HEK293 (cell line): ENCODE data around the gene C1orf94.

Experiments
- CTCF ChIA-PET: fragments of 350-600 bp; formaldehyde crosslinking; extraction: SDS; loops from one replicate; lab custom pipeline; 2021; ENCODE audit warnings: antibody characterized with exemption; lab: Yijun Ruan, JAX
- POLR2A ChIA-PET: fragments of 300-600 bp; formaldehyde crosslinking; extraction: SDS; loops from one replicate; lab custom pipeline; 2020; ENCODE audit warnings: antibody characterized with exemption, inconsistent platforms; lab: Yijun Ruan, JAX
- H3K27ac ChIP-seq: fragments of 200-500 bp; sonication (Bioruptor generic); 2 replicates; pipeline ENCODE4 v1.5.1; 2014; ENCODE audit warnings: low read depth, low read length, control low read depth, inconsistent platforms; ENCODE audit errors: extremely low read depth
- H3K36me3 ChIP-seq, 2 experiments: fragments of 200-500 bp in 1 of 2; sonication (Bioruptor generic) in 1 of 2; 1 replicate in 1 of 2; 2 replicates in 1 of 2; pipeline ENCODE4 v1.5.1; 2014 to 2017; ENCODE audit warnings: inconsistent platforms in 2 of 2, low read length in 2 of 2; ENCODE audit not compliant: control insufficient read depth in 2 of 2, insufficient read depth in 1 of 2
- H3K4me1 ChIP-seq: fragments of 200-500 bp; sonication (Bioruptor generic); 2 replicates; pipeline ENCODE4 v1.5.1; 2014; ENCODE audit warnings: mild to moderate bottlenecking, low read length, inconsistent platforms; ENCODE audit not compliant: control insufficient read depth, insufficient read depth
- H3K4me3 ChIP-seq: 2 replicates; pipeline ENCODE4 v1.5.1; 2011; ENCODE audit warnings: low read depth, mild to moderate bottlenecking, control low read depth, low read length, moderate library complexity
- H3K9me3 ChIP-seq: fragments of 200-500 bp; sonication (Bioruptor generic); 2 replicates; pipeline ENCODE4 v1.5.1; 2014; ENCODE audit warnings: low read depth, low read length, inconsistent platforms; ENCODE audit not compliant: control insufficient read depth, insufficient read depth
- EGR2 ChIP-seq: fragments of 450-650 bp; formaldehyde crosslinking; IDR thresholded peaks from 2 replicates; pipeline ENCODE4 v1.5.1; 2016; ENCODE audit warnings: low read depth, missing biosample characterization, missing genetic modification characterization
- SCRT1 ChIP-seq: fragments of 450-650 bp; formaldehyde crosslinking; IDR thresholded peaks from 2 replicates; pipeline ENCODE4 v1.5.1; 2016; ENCODE audit warnings: missing biosample characterization, missing genetic modification characterization, borderline replicate concordance
- SETDB1 ChIP-seq: IDR thresholded peaks from one replicate; pipeline ENCODE4 v1.6.1; 2017; ENCODE audit warnings: mild to moderate bottlenecking, low read length, moderate library complexity, mixed read lengths; ENCODE audit not compliant: insufficient read length
- TCF7L2 ChIP-seq: IDR thresholded peaks from 2 replicates; pipeline ENCODE4 v1.6.1; 2011; ENCODE audit warnings: low read depth, mild to moderate bottlenecking, inconsistent platforms, low read length, moderate library complexity, borderline replicate concordance
- YY1 ChIP-seq: fragments of 450-650 bp; formaldehyde crosslinking; IDR thresholded peaks from 2 replicates; pipeline ENCODE4 v1.5.1; 2018; ENCODE audit warnings: missing biosample characterization, missing genetic modification characterization
- ZBTB8A ChIP-seq: fragments of 450-650 bp; formaldehyde crosslinking; IDR thresholded peaks from 2 replicates; pipeline ENCODE4 v1.5.1; 2016; ENCODE audit warnings: missing biosample characterization, missing genetic modification characterization
- ZNF157 ChIP-seq: fragments of 450-650 bp; formaldehyde crosslinking; IDR thresholded peaks from 2 replicates; pipeline ENCODE4 v1.5.1; 2016; ENCODE audit warnings: missing biosample characterization, missing genetic modification characterization
- ZNF335 ChIP-seq: fragments of 450-650 bp; formaldehyde crosslinking; conservative IDR thresholded peaks from 2 replicates; pipeline ENCODE4 v1.5.1; 2016; ENCODE audit warnings: missing biosample characterization, missing genetic modification characterization
- ZNF341 ChIP-seq: fragments of 450-650 bp; formaldehyde crosslinking; IDR thresholded peaks from 2 replicates; pipeline ENCODE4; 2016; ENCODE audit warnings: low read depth, missing biosample characterization, missing genetic modification characterization
- ZNF350 ChIP-seq: fragments of 450-650 bp; formaldehyde crosslinking; IDR thresholded peaks from 2 replicates; pipeline ENCODE4 v1.5.0; 2017; ENCODE audit warnings: missing biosample characterization, mild to moderate bottlenecking, missing genetic modification characterization
- ZNF423 ChIP-seq: fragments of 450-650 bp; formaldehyde crosslinking; IDR thresholded peaks from 2 replicates; pipeline ENCODE4 v1.5.1; 2016; ENCODE audit warnings: missing biosample characterization, missing genetic modification characterization
- ZNF514 ChIP-seq: fragments of 450-650 bp; formaldehyde crosslinking; IDR thresholded peaks from 2 replicates; pipeline ENCODE4 v1.5.1; 2016; ENCODE audit warnings: missing biosample characterization, missing genetic modification characterization
- ZNF518A ChIP-seq: fragments of 450-650 bp; formaldehyde crosslinking; conservative IDR thresholded peaks from 2 replicates; pipeline ENCODE4 v1.5.1; 2016; ENCODE audit warnings: low read depth, missing biosample characterization, missing genetic modification characterization
- ZNF580 ChIP-seq: fragments of 450-650 bp; formaldehyde crosslinking; IDR thresholded peaks from 2 replicates; pipeline ENCODE4 v1.5.1; 2016; ENCODE audit warnings: missing biosample characterization, missing genetic modification characterization
- ZNF600 ChIP-seq: fragments of 450-650 bp; formaldehyde crosslinking; IDR thresholded peaks from 2 replicates; pipeline ENCODE4 v1.5.1; 2016; ENCODE audit warnings: missing biosample characterization, missing genetic modification characterization
- ZNF629 ChIP-seq: fragments of 450-650 bp; formaldehyde crosslinking; IDR thresholded peaks from 2 replicates; pipeline ENCODE4 v1.5.1; 2017; ENCODE audit warnings: missing biosample characterization, missing genetic modification characterization
- ZNF792 ChIP-seq: fragments of 450-650 bp; formaldehyde crosslinking; IDR thresholded peaks from 2 replicates; pipeline ENCODE4 v1.5.1; 2016; ENCODE audit warnings: missing biosample characterization, missing genetic modification characterization
- ZSCAN30 ChIP-seq: fragments of 450-650 bp; IDR thresholded peaks from 2 replicates; pipeline ENCODE4 v1.5.1; 2018; ENCODE audit warnings: missing biosample characterization, mild to moderate bottlenecking, missing genetic modification characterization, moderate library complexity
- TF ChIP-seq, protein P1 (sequence below): fragments of 450-650 bp; formaldehyde crosslinking; IDR thresholded peaks from 2 replicates; pipeline ENCODE4 v1.5.1; 2016; ENCODE audit warnings: missing biosample characterization, missing genetic modification characterization
- TF ChIP-seq, protein P2 (sequence below): fragments of 450-650 bp; formaldehyde crosslinking; IDR thresholded peaks from 2 replicates; pipeline ENCODE4 v1.5.1; 2016; ENCODE audit warnings: missing biosample characterization, missing genetic modification characterization

Gene C1orf94

GRCh38 chr1:34155860-34156259, 20.8 kb upstream of the C1orf94 start:
- Histone ChIP-seq H3K9me3 (no peaks in the 10 kb centered on the region), H3K27ac (no peak overlapping the region), H3K4me1 (no peaks in the 10 kb centered on the region), H3K4me3 (no peak overlapping the region), H3K36me3 (no peaks in the 10 kb centered on the region)
- ChIA-PET CTCF (no interaction called here), POLR2A (no interaction called here)
- TF ChIP-seq ZNF792 (no peak), ZNF518A (no peak), ZNF580 (tag by site-specific recombination) (no peak), SETDB1 (no peak), YY1 (tag by site-specific recombination) (no peak), ZNF157 (no peak), ZNF423 (no peak), ZSCAN30 (tag by site-specific recombination) (no peak), TCF7L2 (no peak), ZNF341 (tag by site-specific recombination) (no peak), ZNF600 (tag by site-specific recombination) (no peak), ZNF335 (tag by site-specific recombination) (no peak), SCRT1 (tag by site-specific recombination) (no peak), ZBTB8A (no peak), EGR2 (tag by site-specific recombination) (no peak), ZNF629 (tag by site-specific recombination) (no peak)
- TF ChIP-seq, protein P1, sequence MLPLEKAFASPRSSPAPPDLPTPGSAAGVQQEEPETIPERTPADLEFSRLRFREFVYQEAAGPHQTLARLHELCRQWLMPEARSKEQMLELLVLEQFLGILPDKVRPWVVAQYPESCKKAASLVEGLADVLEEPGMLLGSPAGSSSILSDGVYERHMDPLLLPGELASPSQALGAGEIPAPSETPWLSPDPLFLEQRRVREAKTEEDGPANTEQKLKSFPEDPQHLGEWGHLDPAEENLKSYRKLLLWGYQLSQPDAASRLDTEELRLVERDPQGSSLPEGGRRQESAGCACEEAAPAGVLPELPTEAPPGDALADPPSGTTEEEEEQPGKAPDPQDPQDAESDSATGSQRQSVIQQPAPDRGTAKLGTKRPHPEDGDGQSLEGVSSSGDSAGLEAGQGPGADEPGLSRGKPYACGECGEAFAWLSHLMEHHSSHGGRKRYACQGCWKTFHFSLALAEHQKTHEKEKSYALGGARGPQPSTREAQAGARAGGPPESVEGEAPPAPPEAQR: no peak
- TF ChIP-seq, protein P2, sequence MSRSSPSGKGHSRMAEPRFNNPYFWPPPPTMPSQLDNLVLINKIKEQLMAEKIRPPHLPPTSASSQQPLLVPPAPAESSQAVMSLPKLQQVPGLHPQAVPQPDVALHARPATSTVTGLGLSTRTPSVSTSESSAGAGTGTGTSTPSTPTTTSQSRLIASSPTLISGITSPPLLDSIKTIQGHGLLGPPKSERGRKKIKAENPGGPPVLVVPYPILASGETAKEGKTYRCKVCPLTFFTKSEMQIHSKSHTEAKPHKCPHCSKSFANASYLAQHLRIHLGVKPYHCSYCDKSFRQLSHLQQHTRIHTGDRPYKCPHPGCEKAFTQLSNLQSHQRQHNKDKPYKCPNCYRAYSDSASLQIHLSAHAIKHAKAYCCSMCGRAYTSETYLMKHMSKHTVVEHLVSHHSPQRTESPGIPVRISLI (tag by site-specific recombination): no peak

GRCh38 chr1:34156739-34157138, 20.0 kb upstream of the C1orf94 start:
- no peak for TF ChIP-seq EGR2 (tag by site-specific recombination)
- TF ChIP-seq ZNF514 (tag by site-specific recombination): no peak
- TF ChIP-seq ZNF350 (tag by site-specific recombination): no peak
- POLR2A ChIA-PET: no interaction called here

More at GRCh38 chr1:34156739-34157138, 20.0 kb upstream of the C1orf94 start:
- H3K36me3 ChIP-seq: no peaks in the 10 kb centered on the region
- H3K4me1 ChIP-seq: no peaks in the 10 kb centered on the region
- H3K27ac ChIP-seq: no peak overlapping the region
- H3K4me3 ChIP-seq: no peak overlapping the region
- CTCF ChIA-PET: no interaction called here
- H3K9me3 ChIP-seq: no peaks in the 10 kb centered on the region
